Fibroblast of skin of back (primary cell): ENCODE results near the gene SLC18A3.

ENCODE experiments used
- DNase-seq: peaks from one replicate; pipeline ENCODE4 v3.0.0-alpha.2; 2013

SLC18A3 gene

GRCh38 chr10:49611816-49612512 lies 1.9 kb downstream of the SLC18A3 start:
- DNase-seq: no peak

GRCh38 chr10:49612513-49613164 lies 2.5 kb downstream of the SLC18A3 start:
- no peak for DNase-seq

GRCh38 chr10:49613165-49613881 lies 3.2 kb downstream of the SLC18A3 start:
- DNase-seq: no peak

- DNase-seq: no peak
Measured at GRCh38 chr10:49613882-49614241, 3.8 kb downstream of the SLC18A3 start, which contains the start of gene CHAT. CHAT (plus strand) TSS chr10:49614037; CDS start chr10:49614190, 153 bp downstream.

GRCh38 chr10:49614242-49615198 lies 4.4 kb downstream of the SLC18A3 start:
- DNase-seq: no peak

- DNase-seq: no peak
Measured at GRCh38 chr10:49615213-49615612, 5.1 kb downstream of the SLC18A3 start.

GRCh38 chr10:49615721-49616120 lies 5.6 kb downstream of the SLC18A3 start:
- DNase-seq: no peak

- no peak for DNase-seq
Measured at GRCh38 chr10:49616421-49617101, 6.5 kb downstream of the SLC18A3 start.

- DNase-seq: no peak
Measured at GRCh38 chr10:49617121-49618020, 7.3 kb downstream of the SLC18A3 start.

GRCh38 chr10:49618821-49619220 lies 8.7 kb downstream of the SLC18A3 start:
- no peak for DNase-seq

- no peak for DNase-seq
Measured at GRCh38 chr10:49619613-49620012, 9.5 kb downstream of the SLC18A3 start.

GRCh38 chr10:49620286-49620810 lies 10.2 kb downstream of the SLC18A3 start:
- DNase-seq: no peak

- no peak for DNase-seq
Measured at GRCh38 chr10:49620841-49621378, 10.8 kb downstream of the SLC18A3 start.

- no peak for DNase-seq
Measured at GRCh38 chr10:49621561-49621960, 11.5 kb downstream of the SLC18A3 start.

- DNase-seq: no peak
Measured at GRCh38 chr10:49622426-49623425, 12.6 kb downstream of the SLC18A3 start.

- no peak for DNase-seq
Measured at GRCh38 chr10:49624629-49625028, 14.5 kb downstream of the SLC18A3 start.

- DNase-seq: no peak
Measured at GRCh38 chr10:49625411-49625810, 15.3 kb downstream of the SLC18A3 start.

GRCh38 chr10:49627038-49627437 lies 16.9 kb downstream of the SLC18A3 start:
- no peak for DNase-seq
